WI38 (cell line): Measurements from ENCODE around the gene VPS4A.

Experiments used
- H3K4me3 ChIP-seq: 2 replicates; pipeline ENCODE4 v1.5.1; 2011; ENCODE audit warnings: low read depth, mild to moderate bottlenecking, control low read depth, low read length
- TF ChIP-seq, protein P1 (sequence below): IDR thresholded peaks from 2 replicates; pipeline ENCODE4 v1.5.1; 2012; ENCODE audit warnings: low read depth, mild to moderate bottlenecking, control low read depth, low read length

Gene VPS4A

DNA sequence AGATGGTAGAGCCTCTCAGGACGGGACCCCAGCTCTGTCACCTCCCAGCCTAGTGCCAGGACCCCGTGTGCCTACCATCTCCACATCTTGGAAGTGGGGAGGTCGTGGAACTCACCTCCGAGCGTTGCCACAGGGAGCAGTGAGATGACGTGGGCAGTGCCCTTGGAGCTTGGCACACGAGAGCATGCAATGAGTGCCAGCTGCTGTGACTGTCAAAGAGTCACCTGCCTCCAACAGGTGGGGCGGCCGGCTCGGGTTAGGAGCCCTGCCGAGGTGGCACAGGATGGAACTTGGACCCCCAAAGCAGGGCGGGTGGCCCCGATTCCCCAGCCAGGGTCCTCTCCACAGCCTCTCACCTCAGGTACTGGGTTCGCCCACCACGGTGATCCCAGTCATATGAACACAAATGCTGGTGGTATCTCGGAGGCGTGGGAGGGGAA is 5.5 kb downstream of the VPS4A start:
- H3K4me3 ChIP-seq: no peak overlapping the region
- TF ChIP-seq, protein P1, sequence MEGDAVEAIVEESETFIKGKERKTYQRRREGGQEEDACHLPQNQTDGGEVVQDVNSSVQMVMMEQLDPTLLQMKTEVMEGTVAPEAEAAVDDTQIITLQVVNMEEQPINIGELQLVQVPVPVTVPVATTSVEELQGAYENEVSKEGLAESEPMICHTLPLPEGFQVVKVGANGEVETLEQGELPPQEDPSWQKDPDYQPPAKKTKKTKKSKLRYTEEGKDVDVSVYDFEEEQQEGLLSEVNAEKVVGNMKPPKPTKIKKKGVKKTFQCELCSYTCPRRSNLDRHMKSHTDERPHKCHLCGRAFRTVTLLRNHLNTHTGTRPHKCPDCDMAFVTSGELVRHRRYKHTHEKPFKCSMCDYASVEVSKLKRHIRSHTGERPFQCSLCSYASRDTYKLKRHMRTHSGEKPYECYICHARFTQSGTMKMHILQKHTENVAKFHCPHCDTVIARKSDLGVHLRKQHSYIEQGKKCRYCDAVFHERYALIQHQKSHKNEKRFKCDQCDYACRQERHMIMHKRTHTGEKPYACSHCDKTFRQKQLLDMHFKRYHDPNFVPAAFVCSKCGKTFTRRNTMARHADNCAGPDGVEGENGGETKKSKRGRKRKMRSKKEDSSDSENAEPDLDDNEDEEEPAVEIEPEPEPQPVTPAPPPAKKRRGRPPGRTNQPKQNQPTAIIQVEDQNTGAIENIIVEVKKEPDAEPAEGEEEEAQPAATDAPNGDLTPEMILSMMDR: no peak

DNA sequence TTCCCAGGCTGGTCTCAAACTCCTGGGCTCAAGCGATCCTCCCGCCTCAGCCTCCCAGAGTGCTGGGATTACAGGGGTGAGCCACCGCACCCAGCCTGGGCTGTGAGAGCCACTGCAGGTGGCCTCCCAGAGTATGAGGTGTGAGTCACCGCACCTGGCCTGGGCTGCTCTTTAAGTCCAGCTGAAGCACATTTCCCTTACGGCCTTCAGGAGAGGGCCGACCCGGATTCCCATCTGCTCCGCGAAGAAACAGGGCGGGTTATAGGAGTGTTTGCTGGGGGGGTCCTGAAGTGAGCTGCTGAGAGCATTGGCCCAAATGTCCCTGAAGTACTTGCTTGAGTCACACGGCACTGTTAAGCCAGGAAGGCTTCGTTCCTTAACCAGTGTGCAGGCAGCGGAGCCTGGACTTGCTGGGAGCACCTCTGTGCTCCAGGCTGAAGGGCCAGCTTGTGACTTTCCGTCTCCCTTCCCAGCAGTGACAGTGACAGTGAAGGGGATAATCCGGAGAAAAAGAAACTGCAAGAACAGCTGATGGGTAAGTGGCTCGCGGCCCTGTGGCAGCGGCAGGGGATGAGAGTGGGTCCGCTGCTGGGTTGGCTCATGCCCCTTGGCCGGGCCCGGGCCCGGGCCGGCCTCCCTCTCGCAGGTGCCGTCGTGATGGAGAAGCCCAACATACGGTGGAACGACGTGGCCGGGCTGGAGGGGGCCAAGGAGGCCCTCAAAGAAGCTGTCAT is 7.2 kb downstream of the VPS4A start:
- H3K4me3 ChIP-seq: no peak overlapping the region
- TF ChIP-seq, protein P1: no peak

DNA sequence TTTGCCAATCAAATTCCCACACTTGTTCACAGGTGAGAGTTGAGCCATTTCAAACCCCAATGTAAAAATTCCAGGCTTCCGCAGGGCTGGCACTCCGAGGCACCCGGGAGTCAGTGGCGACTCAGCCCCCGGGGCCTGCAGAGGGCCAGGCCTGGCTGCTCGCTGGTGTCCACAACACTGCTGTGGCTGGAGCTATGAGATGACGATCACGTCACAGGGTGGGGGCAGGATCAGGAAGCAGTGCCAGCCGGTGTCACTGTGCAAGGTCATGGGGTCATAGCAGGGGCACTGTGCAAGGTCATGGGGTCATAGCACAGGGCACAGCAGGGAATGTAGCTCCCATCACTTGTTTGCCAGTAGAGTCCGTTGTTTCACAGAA is 7.8 kb downstream of the VPS4A start:
- TF ChIP-seq, protein P1: no peak
- no peak overlapping the region for H3K4me3 ChIP-seq

DNA sequence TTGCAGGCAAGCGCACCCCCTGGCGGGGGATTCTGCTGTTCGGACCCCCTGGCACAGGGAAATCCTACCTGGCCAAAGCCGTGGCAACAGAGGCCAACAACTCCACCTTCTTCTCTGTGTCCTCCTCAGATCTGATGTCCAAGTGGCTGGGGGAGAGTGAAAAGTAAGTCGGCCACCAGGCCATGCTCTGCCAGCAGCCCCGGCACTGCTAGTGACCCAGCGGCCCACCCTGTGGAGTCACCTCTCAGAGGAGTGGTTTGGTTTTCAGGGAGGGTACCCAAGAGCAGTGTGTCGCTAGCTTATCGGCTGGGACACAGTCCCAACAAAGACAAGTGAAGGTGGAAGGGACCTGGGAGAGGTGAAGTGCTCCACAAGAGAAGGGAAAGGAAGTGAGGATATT is 8.2 kb downstream of the VPS4A start:
- TF ChIP-seq, protein P1: no peak

DNA sequence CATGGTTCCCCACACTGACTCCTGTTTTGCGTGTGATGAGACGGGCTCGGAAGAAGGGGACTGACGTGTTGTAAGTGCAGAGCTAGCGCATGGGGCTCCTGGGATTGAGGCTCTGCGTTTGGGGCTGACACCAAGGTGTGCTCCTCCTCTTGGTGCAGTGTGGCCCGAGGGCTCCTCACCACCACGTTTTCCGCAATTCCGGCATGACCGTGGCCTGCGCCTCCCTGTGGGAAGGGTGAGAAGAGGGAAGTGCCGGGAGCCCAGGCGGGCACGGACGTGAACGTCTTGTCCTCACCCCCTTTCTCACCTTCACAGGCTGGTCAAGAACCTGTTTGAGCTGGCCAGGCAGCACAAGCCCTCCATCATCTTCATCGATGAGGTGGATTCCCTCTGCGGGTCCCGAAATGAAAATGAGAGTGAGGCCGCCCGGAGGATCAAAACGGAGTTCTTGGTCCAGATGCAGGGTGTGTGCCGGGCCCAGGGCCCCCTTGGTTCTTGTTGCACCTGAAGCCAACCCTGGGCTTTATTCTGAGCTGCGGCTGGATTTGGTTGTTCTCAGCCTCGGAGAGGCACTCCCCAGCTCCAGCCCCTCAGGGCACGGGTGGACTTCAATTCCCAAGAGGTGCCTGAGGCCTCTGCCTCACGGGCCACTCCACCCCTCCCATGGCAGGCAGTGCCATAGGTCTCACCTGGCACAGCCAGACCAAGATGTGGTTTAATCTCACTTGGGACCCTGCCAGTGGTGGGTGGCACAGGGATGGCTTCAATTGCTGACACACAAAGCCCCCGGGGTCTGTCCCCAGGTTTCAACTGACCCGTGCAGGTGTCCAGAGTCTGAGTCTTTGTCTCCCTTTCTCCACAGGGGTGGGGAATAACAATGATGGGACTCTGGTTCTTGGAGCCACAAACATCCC is 8.9 kb downstream of the VPS4A start:
- TF ChIP-seq, protein P1: no peak
- no peak overlapping the region for H3K4me3 ChIP-seq

More for the DNA sequence above, 8.2 kb downstream of the VPS4A start:
- H3K4me3 ChIP-seq: no peak overlapping the region

DNA sequence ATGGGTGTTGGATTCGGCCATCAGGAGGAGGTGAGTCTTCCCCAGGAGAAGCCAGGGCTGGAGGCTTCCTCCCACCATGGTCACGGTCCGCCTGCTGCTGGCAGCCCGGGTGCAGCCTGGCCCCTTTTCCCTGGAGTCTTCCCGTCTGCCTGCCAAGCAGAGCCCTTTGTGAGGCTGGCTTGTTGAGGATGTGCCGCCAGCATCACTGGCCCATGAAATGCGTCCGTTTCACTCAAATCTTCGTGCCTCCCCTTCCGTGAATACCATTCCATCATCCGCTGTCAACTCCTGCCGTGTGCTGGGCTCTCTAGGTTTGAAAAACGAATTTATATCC is 9.6 kb downstream of the VPS4A start:
- H3K4me3 ChIP-seq: no peak overlapping the region

More for the DNA sequence above, 9.6 kb downstream of the VPS4A start:
- TF ChIP-seq, protein P1: no peak
